ENCODE results near the gene PSKH1. TPM values are rescaled to one million over a fixed set of nuclear protein-coding genes. Genes with fewer than 3 reads are reported as not detected.
"Not testable (repeated sequence)": the region's sequence is repeated elsewhere in the genome, so short reads cannot be mapped to it uniquely, and the experiment has no call there.

Gene PSKH1
- total and polyA plus RNA-seq, 8 donors, result 12.7 to 17.7 (median 15.5) TPM

GRCh38 chr16:67860589-67861398 is 32.3 kb upstream of the PSKH1 start:
- DNase-seq (no peak), ATAC-seq (no peak), FAIRE-seq (no peak)
- peaks cover 20 to 25% (median 23%) of the 10 kb centered on the region in 3 donors for H3K4me1 ChIP-seq
- no peak overlapping the region for H3K4me3 ChIP-seq
- H3K9me3 ChIP-seq, result no peaks in the 10 kb centered on the region
- intact Hi-C loops (cut with DNase I), result no loop called here
- H3K27ac ChIP-seq, result no peak overlapping the region
- no peak for TF ChIP-seq CTCF (IDR thresholded peaks at IDR 0.05)
- H3K36me3 ChIP-seq, result peaks cover 0 to 6% (median 0%) of the 10 kb centered on the region in 3 donors
- H3K27me3 ChIP-seq, result no peaks in the 10 kb centered on the region
- WGBS, 2 donors, result 83 to 85% methylated on average over 8 of the region's 8 CpGs

GRCh38 chr16:67861877-67862276 is 31.2 kb upstream of the PSKH1 start:
- DNase-seq (no peak), ATAC-seq (no peak), FAIRE-seq (no peak)
- peaks cover 0 to 6% (median 0%) of the 10 kb centered on the region in 3 donors for H3K36me3 ChIP-seq
- H3K4me1 ChIP-seq, result peaks cover 14 to 16% (median 16%) of the 10 kb centered on the region in 3 donors
- no peaks in the 10 kb centered on the region for H3K27me3 ChIP-seq
- 88 to 90% methylated on average over 6 of the region's 6 CpGs for WGBS, 2 donors
- intact Hi-C loops (cut with DNase I), result no loop called here
- no peak for TF ChIP-seq CTCF (IDR thresholded peaks at IDR 0.05)
- no peaks in the 10 kb centered on the region for H3K9me3 ChIP-seq
- H3K4me3 ChIP-seq, result no peak overlapping the region
- no peak overlapping the region for H3K27ac ChIP-seq

GRCh38 chr16:67862623-67863583 is 30.2 kb upstream of the PSKH1 start:
- Histone ChIP-seq H3K27me3 (no peaks in the 10 kb centered on the region), H3K36me3 (peaks cover 0 to 6% (median 0%) of the 10 kb centered on the region in 3 donors), H3K4me1 (peaks cover 10 to 14% (median 11%) of the 10 kb centered on the region in 3 donors), H3K27ac (peak overlapping the region in 2 of 4 donors; percentile 12 to 31), H3K9me3 (no peaks in the 10 kb centered on the region), H3K4me3 (no peak overlapping the region)
- 86 to 90% methylated on average over 11 of the region's 11 CpGs for WGBS, 2 donors
- FAIRE-seq, result no peak
- ATAC-seq, result peak in 3 of 4 donors; percentile 14 to 44 (median 25)
- no peak for TF ChIP-seq CTCF (IDR thresholded peaks at IDR 0.05)
- intact Hi-C loops (cut with DNase I), result no loop called here
- no peak for DNase-seq

GRCh38 chr16:67864044-67864443 is 29.0 kb upstream of the PSKH1 start:
- intact Hi-C loops (cut with DNase I); H3K27me3 ChIP-seq; FAIRE-seq; H3K36me3 ChIP-seq; DNase-seq; H3K4me3 ChIP-seq; H3K9me3 ChIP-seq; ATAC-seq: not testable (repeated sequence)
- Histone ChIP-seq H3K4me1 (peaks cover 8 to 16% (median 13%) of the 10 kb centered on the region in 3 donors), H3K27ac (peak overlapping the region in 1 of 4 donors; percentile 41)
- 94 to 95% methylated on average over 6 of the region's 6 CpGs for WGBS, 2 donors

- TF ChIP-seq CTCF (IDR thresholded peaks at IDR 0.05), result no peak
- intact Hi-C loops (cut with DNase I), result no loop called here
- H3K27me3 ChIP-seq, result no peaks in the 10 kb centered on the region
- ATAC-seq (no peak), DNase-seq (no peak), FAIRE-seq (no peak)
- H3K4me1 ChIP-seq, result peaks cover 8 to 18% (median 13%) of the 10 kb centered on the region in 3 donors
- H3K27ac ChIP-seq, result no peak overlapping the region
- WGBS, 2 donors, result 87 to 88% methylated on average over 2 of the region's 2 CpGs
- H3K36me3 ChIP-seq, result peaks cover 0 to 6% (median 2%) of the 10 kb centered on the region in 3 donors
- H3K9me3 ChIP-seq, result no peaks in the 10 kb centered on the region
- no peak overlapping the region for H3K4me3 ChIP-seq
These were observed 28.5 kb upstream of the PSKH1 start for GRCh38 chr16:67864594-67864993.

All from pancreas (tissue), 10 donors.